ENCODE measurements around the gene GARIN5A. TPM values are rescaled to one million over a fixed set of nuclear protein-coding genes. Genes with fewer than 3 reads are reported as not detected.

GARIN5A gene
- total RNA-seq, 1 experiment from 2014 or later: 8.2 TPM

GRCh38 chr19:50437862-50438449 lies 38.7 kb downstream of the GARIN5A start (continued):
- TF ChIP-seq MLX (CRISPR knock-in tag; IDR thresholded peaks at IDR 0.05) (no peak), ERG (CRISPR knock-in tag; IDR thresholded peaks at IDR 0.05) (no peak), NFE2L1 (CRISPR knock-in tag; IDR thresholded peaks at IDR 0.05) (no peak), USF2 (CRISPR knock-in tag; IDR thresholded peaks at IDR 0.05) (no peak), ATF6 (CRISPR knock-in tag; IDR thresholded peaks at IDR 0.05) (no peak)

GRCh38 chr19:50435627-50436026 lies 41.0 kb downstream of the GARIN5A start:
- Mint-ChIP-seq H3K9me3 (no peaks in the 10 kb centered on the region), H3K36me3 (no peaks in the 10 kb centered on the region), H3K4me3 (no peak overlapping the region), H3K27me3 (ENCODE audit: low read depth) (peaks cover 28% of the 10 kb centered on the region), H3K27ac (no peak overlapping the region), H3K4me1 (peaks cover 23% of the 10 kb centered on the region)
- ChIA-PET CTCF (interaction anchor here (0.5 to 1.0 kb wide), 2 partner anchors 20 to 30 kb away, joined by 3 to 7 read pairs; no protein-coding TSS in a partner anchor), POLR2A (no interaction called here)
- ATAC-seq (no peak), DNase-seq (ENCODE audit: low spot score) (no peak)
- no peak for TF ChIP-seq EMX1 (CRISPR knock-in tag; IDR thresholded peaks at IDR 0.05)
- TF ChIP-seq CBFB (CRISPR knock-in tag; IDR thresholded peaks at IDR 0.05; ENCODE audit: low read depth): no peak
- TF ChIP-seq ZNF281 (CRISPR knock-in tag; IDR thresholded peaks at IDR 0.05): no peak
- TF ChIP-seq ZNF263 (CRISPR knock-in tag; IDR thresholded peaks at IDR 0.05; ENCODE audit: low read depth): no peak
- no peak for TF ChIP-seq NR2C2 (CRISPR knock-in tag; IDR thresholded peaks at IDR 0.05)

DNA sequence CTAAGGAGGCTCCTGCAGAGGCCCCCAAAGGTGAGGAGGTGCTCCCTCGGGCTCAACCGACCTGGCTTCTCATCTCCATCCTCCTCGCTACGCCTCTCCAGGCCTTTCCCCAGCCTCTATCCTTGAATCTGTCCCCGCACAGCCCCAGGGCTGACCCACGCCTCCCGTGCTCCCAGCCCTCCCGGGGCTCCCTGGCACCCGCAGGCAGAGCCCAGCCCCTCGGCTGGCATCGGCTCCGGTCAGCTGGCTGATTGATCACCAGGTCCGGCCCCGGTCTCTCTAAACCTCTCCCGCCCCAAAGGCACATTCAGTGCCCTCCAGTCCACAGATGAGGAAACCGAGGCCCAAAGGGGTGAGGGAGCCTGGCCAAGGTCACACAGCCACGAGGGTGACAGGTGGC lies 41.4 kb downstream of the GARIN5A start:
- POLR2A ChIA-PET: no interaction called here
- DNase-seq (ENCODE audit: low spot score): no peak
- Mint-ChIP-seq H3K4me3 (no peak overlapping the region), H3K4me1 (peaks cover 25% of the 10 kb centered on the region), H3K27me3 (ENCODE audit: low read depth) (peaks cover 29% of the 10 kb centered on the region), H3K36me3 (no peaks in the 10 kb centered on the region), H3K9me3 (no peaks in the 10 kb centered on the region), H3K27ac (no peak overlapping the region)
- CTCF ChIA-PET: interaction anchor here (0.5 to 1.0 kb wide), 2 partner anchors 20 to 31 kb away, joined by 3 to 7 read pairs; no protein-coding TSS in a partner anchor
- ATAC-seq: no peak
- no peak for TF ChIP-seq TP53 (CRISPR knock-in tag; IDR thresholded peaks at IDR 0.05)
- TF ChIP-seq, protein P1, sequence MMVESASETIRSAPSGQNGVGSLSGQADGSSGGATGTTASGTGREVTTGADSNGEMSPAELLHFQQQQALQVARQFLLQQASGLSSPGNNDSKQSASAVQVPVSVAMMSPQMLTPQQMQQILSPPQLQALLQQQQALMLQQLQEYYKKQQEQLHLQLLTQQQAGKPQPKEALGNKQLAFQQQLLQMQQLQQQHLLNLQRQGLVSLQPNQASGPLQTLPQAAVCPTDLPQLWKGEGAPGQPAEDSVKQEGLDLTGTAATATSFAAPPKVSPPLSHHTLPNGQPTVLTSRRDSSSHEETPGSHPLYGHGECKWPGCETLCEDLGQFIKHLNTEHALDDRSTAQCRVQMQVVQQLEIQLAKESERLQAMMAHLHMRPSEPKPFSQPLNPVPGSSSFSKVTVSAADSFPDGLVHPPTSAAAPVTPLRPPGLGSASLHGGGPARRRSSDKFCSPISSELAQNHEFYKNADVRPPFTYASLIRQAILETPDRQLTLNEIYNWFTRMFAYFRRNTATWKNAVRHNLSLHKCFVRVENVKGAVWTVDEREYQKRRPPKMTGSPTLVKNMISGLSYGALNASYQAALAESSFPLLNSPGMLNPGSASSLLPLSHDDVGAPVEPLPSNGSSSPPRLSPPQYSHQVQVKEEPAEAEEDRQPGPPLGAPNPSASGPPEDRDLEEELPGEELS (CRISPR knock-in tag; IDR thresholded peaks at IDR 0.05): no peak
- TF ChIP-seq, protein P2, sequence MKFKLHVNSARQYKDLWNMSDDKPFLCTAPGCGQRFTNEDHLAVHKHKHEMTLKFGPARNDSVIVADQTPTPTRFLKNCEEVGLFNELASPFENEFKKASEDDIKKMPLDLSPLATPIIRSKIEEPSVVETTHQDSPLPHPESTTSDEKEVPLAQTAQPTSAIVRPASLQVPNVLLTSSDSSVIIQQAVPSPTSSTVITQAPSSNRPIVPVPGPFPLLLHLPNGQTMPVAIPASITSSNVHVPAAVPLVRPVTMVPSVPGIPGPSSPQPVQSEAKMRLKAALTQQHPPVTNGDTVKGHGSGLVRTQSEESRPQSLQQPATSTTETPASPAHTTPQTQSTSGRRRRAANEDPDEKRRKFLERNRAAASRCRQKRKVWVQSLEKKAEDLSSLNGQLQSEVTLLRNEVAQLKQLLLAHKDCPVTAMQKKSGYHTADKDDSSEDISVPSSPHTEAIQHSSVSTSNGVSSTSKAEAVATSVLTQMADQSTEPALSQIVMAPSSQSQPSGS (CRISPR knock-in tag; IDR thresholded peaks at IDR 0.05; ENCODE audit: borderline replicate concordance, low read depth): no peak

Data from WTC11 (cell line).